Caco-2 (cell line): ENCODE data around the gene ADAM23. TPM values are rescaled to one million over a fixed set of nuclear protein-coding genes. Genes with fewer than 3 reads are reported as not detected.

Experiments used
- BruUV-seq: library from RNA; stranded (reverse); fragments of 400-500 nt; replicated peaks from 2 replicates; lab custom pipeline; 2021; lab: Mats Ljungman, UMichigan
- CTCF ChIA-PET: fragments of 300-600 bp; sonication (Branson Sonifier 250); formaldehyde crosslinking; loops from one replicate; lab custom pipeline; 2022; ENCODE audit warnings: antibody characterized with exemption; lab: Charles Lee
- POLR2A ChIA-PET: fragments of 300-600 bp; sonication (Branson Sonifier 250); formaldehyde crosslinking; loops from one replicate; lab custom pipeline; 2022; ENCODE audit warnings: antibody characterized with exemption; lab: Charles Lee
- DNase-seq, 2 experiments: peaks; one replicate each; pipeline versions ENCODE4 v3.0.0 to v3.0.0-alpha.2; 2020 to 2022
- H3K27me3 ChIP-seq: replicated peaks from 2 replicates; pipeline ENCODE4 v1.6.0; 2011; ENCODE audit warnings: low read length; ENCODE audit not compliant: control insufficient read depth, insufficient read depth
- H3K36me3 ChIP-seq: 2 replicates; pipeline ENCODE4 v1.5.1; 2011; ENCODE audit warnings: low read length; ENCODE audit not compliant: control insufficient read depth, insufficient read depth
- H3K4me1 ChIP-seq: fragments of 250-450 bp; sonication (Bioruptor Pico); 2 replicates; pipeline ENCODE4 v1.5.1; 2020; ENCODE audit warnings: mild to moderate bottlenecking
- H3K4me3 ChIP-seq: 2 replicates; pipeline ENCODE4 v1.5.1; 2011; ENCODE audit warnings: low read depth, mild to moderate bottlenecking, control low read depth, low read length
- H3K9me3 ChIP-seq: fragments of 250-450 bp; sonication (Bioruptor Pico); 2 replicates; pipeline ENCODE4 v1.5.1; 2020; ENCODE audit warnings: mild to moderate bottlenecking, moderate library complexity
- H3K27ac Mint-ChIP-seq: one replicate; pipeline ENCODE4 v1.8.0; 2022; ENCODE audit warnings: mixed read lengths; ENCODE audit not compliant: unreplicated experiment
- H3K27me3 Mint-ChIP-seq: one replicate; pipeline ENCODE4 v1.8.0; 2022; ENCODE audit warnings: mixed read lengths; ENCODE audit not compliant: insufficient read depth, unreplicated experiment
- H3K36me3 Mint-ChIP-seq: one replicate; pipeline ENCODE4 v1.8.0; 2022; ENCODE audit warnings: mild to moderate bottlenecking, mixed read lengths; ENCODE audit not compliant: insufficient read depth, unreplicated experiment
- H3K4me1 Mint-ChIP-seq: one replicate; pipeline ENCODE4 v1.8.0; 2022; ENCODE audit warnings: low read depth, mixed read lengths; ENCODE audit not compliant: unreplicated experiment
- H3K4me3 Mint-ChIP-seq: one replicate; pipeline ENCODE4 v1.8.0; 2022; ENCODE audit warnings: mild to moderate bottlenecking, moderate library complexity, mixed read lengths; ENCODE audit not compliant: unreplicated experiment
- H3K9me3 Mint-ChIP-seq: one replicate; pipeline ENCODE4 v1.8.0; 2022; ENCODE audit warnings: mixed read lengths; ENCODE audit not compliant: unreplicated experiment
- CTCF ChIP-seq, 2 experiments: fragments of 200-600 bp in 1 of 2; IDR thresholded peaks; 1 replicate in 1 of 2; 2 replicates in 1 of 2; pipeline versions ENCODE4 v1.5.1 to v1.8.0; 2011 to 2022; ENCODE audit warnings: antibody characterized with exemption in 1 of 2, control low read depth in 1 of 2, inconsistent platforms in 1 of 2, low read depth in 1 of 2, low read length in 1 of 2, mild to moderate bottlenecking in 1 of 2, moderate library complexity in 1 of 2; ENCODE audit not compliant: insufficient read depth in 1 of 2, severe bottlenecking in 1 of 2, unreplicated experiment in 1 of 2
- intact Hi-C: fragments of 100-400 bp; cut with micrococcal nuclease; formaldehyde crosslinking; loops from one replicate; pipeline ENCODE4 v1.10.0; 2022; ENCODE audit not compliant: unreplicated experiment
- total RNA-seq: library from RNA; stranded (reverse); gene quantifications from 2 replicates; pipeline ENCODE4 v1.2.3, GENCODE V29; 2022

Gene ADAM23
- total RNA-seq, 1 experiment from 2014 or later = 55.1 TPM

GRCh38 chr2:206438196-206438724 is 5.1 kb upstream of the ADAM23 start:
- H3K4me1 ChIP-seq = peaks cover 8% of the 10 kb centered on the region
- BruUV-seq = no TSS peak
- no peaks in the 10 kb centered on the region for H3K36me3 Mint-ChIP-seq
- H3K4me1 Mint-ChIP-seq = no peaks in the 10 kb centered on the region
- peaks cover 5% of the 10 kb centered on the region for H3K27me3 Mint-ChIP-seq
- H3K4me3 Mint-ChIP-seq = no peak overlapping the region
- TF ChIP-seq CTCF (IDR thresholded peaks at IDR 0.05; ENCODE audit: insufficient read depth in 1 of 2, low read depth in 1 of 2, low read length in 1 of 2, severe bottlenecking in 1 of 2, unreplicated experiment in 1 of 2) = no peak
- CTCF ChIA-PET = no interaction called here
- no peaks in the 10 kb centered on the region for H3K27me3 ChIP-seq
- no peaks in the 10 kb centered on the region for H3K9me3 Mint-ChIP-seq
- no peak for DNase-seq
- H3K27ac Mint-ChIP-seq = no peak overlapping the region
- H3K4me3 ChIP-seq = no peak overlapping the region
- H3K36me3 ChIP-seq = no peaks in the 10 kb centered on the region
- H3K9me3 ChIP-seq = no peaks in the 10 kb centered on the region
- intact Hi-C loops = no loop called here
- POLR2A ChIA-PET = no interaction called here

DNA sequence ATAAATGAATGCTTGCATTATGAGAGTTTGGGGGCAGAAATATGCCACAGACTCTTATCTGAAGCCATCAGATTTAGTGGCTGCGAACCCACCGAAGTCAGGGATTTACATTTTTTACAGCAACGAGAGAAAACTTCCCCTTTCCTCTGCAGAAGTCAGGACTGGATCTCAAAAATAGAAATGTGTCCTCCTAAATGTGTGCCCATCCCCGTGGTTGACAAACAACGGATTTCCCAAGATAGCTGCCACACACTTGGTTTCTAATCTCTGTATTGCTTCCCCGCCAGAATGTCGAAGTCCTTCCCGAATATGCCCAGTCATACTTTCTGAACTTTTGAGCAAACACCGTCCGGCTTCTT is 879 bp upstream of the ADAM23 start:
- no peak for DNase-seq
- intact Hi-C loops = loop anchor here (5.0 kb wide), 1 partner anchor 280 kb away; no protein-coding TSS in a partner anchor

More for the DNA sequence above, 879 bp upstream of the ADAM23 start:
- CTCF ChIA-PET = no interaction called here
- Histone ChIP-seq H3K4me3 (peak overlapping the region; percentile 78), H3K4me1 (peaks cover 30% of the 10 kb centered on the region), H3K9me3 (no peaks in the 10 kb centered on the region), H3K36me3 (no peaks in the 10 kb centered on the region), H3K27me3 (no peaks in the 10 kb centered on the region)
- Mint-ChIP-seq H3K27ac (no peak overlapping the region), H3K36me3 (no peaks in the 10 kb centered on the region), H3K4me1 (peaks cover 14% of the 10 kb centered on the region), H3K27me3 (peaks cover 4% of the 10 kb centered on the region), H3K4me3 (peak overlapping the region; percentile 74), H3K9me3 (no peaks in the 10 kb centered on the region)
- TF ChIP-seq CTCF (IDR thresholded peaks at IDR 0.05; ENCODE audit: insufficient read depth in 1 of 2, low read depth in 1 of 2, low read length in 1 of 2, severe bottlenecking in 1 of 2, unreplicated experiment in 1 of 2) = no peak
- BruUV-seq = no TSS peak
- POLR2A ChIA-PET = interaction anchor here (0.7 kb wide), 1 partner anchor 148 kb away, joined by 3 read pairs; no protein-coding TSS in a partner anchor
